A549 (cell line): ENCODE data around the gene SNCAIP. TPM values are rescaled to one million over a fixed set of nuclear protein-coding genes. Genes with fewer than 3 reads are reported as not detected.

Experiments used
- ATAC-seq, 2 experiments: fragments of 200-7000 bp in 1 of 2; fragments of >200 bp in 1 of 2; cut with Nextera tagmentation in 1 of 2; cut with Tn5 transposase in 1 of 2; 3 replicates each; pipeline versions ENCODE4 v1.8.0 to v1.9.1; 2018 to 2020; ENCODE audit warnings: mild to moderate bottlenecking in 1 of 2, moderate library complexity in 1 of 2
- CTCF ChIA-PET: fragments of 300-600 bp; sonication (Branson Sonifier 250); formaldehyde crosslinking; extraction: SDS; loops from one replicate; lab custom pipeline; 2021; ENCODE audit warnings: antibody characterized with exemption, inconsistent platforms; lab: Yijun Ruan, JAX
- POLR2A ChIA-PET: fragments of 350-600 bp; formaldehyde crosslinking; extraction: SDS; loops from one replicate; lab custom pipeline; 2021; ENCODE audit warnings: antibody characterized with exemption, inconsistent platforms; lab: Yijun Ruan, JAX
- DNase-seq, 2 experiments: peaks; one replicate each; pipeline versions ENCODE4 v3.0.0 to v3.0.0-alpha.2; 2011 to 2016; ENCODE audit warnings: low read depth in 1 of 2, low spot score in 1 of 2
- FAIRE-seq: peaks from 2 replicates; lab custom pipeline; 2011; peaks lifted over from hg19 to GRCh38; lab: Jason Lieb, UNC
- H3K27ac ChIP-seq, 2 experiments: fragments of >200 bp; sonication (Bioruptor Twin); formaldehyde crosslinking; 3 replicates each; pipeline ENCODE4 v1.5.1; 2016 to 2017
- H3K4me1 ChIP-seq: fragments of >200 bp; sonication (Bioruptor Twin); formaldehyde crosslinking; 3 replicates; pipeline ENCODE4 v1.6.1; 2016
- H3K4me2 ChIP-seq: fragments of >200 bp; sonication (Bioruptor Twin); formaldehyde crosslinking; 3 replicates; pipeline ENCODE4 v1.6.1; 2016
- H3K4me3 ChIP-seq: fragments of >200 bp; sonication (Bioruptor Twin); formaldehyde crosslinking; 3 replicates; pipeline ENCODE4 v1.5.1; 2016
- H3K9me3 ChIP-seq: fragments of >200 bp; sonication (Bioruptor Twin); formaldehyde crosslinking; 3 replicates; pipeline ENCODE4 v1.6.1; 2016
- CBX2 ChIP-seq: fragments of 200-600 bp; sonication (generic); IDR thresholded peaks from 2 replicates; pipeline ENCODE4 v1.6.1; 2016; ENCODE audit warnings: low read depth, mild to moderate bottlenecking, borderline replicate concordance
- CHD4 ChIP-seq: fragments of 200-600 bp; sonication (generic); IDR thresholded peaks from 2 replicates; pipeline ENCODE4 v1.6.1; 2016; ENCODE audit warnings: antibody characterized with exemption, mild to moderate bottlenecking, borderline replicate concordance
- E2F6 ChIP-seq: IDR thresholded peaks from 2 replicates; pipeline ENCODE4 v1.6.1; 2012; ENCODE audit warnings: low read depth, borderline replicate concordance
- EHMT2 ChIP-seq: fragments of 200-600 bp; sonication (generic); IDR thresholded peaks from 2 replicates; pipeline ENCODE4 v1.6.1; 2016; ENCODE audit warnings: antibody characterized with exemption, low read depth, mild to moderate bottlenecking, moderate library complexity
- ELK1 ChIP-seq: fragments of 150-350 bp; IDR thresholded peaks from 2 replicates; pipeline ENCODE4 v1.6.1; 2014; ENCODE audit warnings: low read depth, mild to moderate bottlenecking, low read length
- ESRRA ChIP-seq: fragments of 150-350 bp; IDR thresholded peaks from 2 replicates; pipeline ENCODE4 v1.6.1; 2014; ENCODE audit warnings: mild to moderate bottlenecking, low read length, borderline replicate concordance
- FOSB ChIP-seq: fragments of 250-450 bp; sonication (Bioruptor Pico); IDR thresholded peaks from 2 replicates; pipeline ENCODE4 v1.5.0; 2020; ENCODE audit warnings: mild to moderate bottlenecking, moderate library complexity
- GATA3 ChIP-seq: IDR thresholded peaks from 2 replicates; pipeline ENCODE4 v1.6.1; 2012; ENCODE audit warnings: borderline replicate concordance
- HDAC2 ChIP-seq: fragments of 200-600 bp; sonication (generic); IDR thresholded peaks from 2 replicates; pipeline ENCODE4 v1.6.1; 2016
- HES2 ChIP-seq: fragments of >200 bp; sonication (Bioruptor Twin); formaldehyde crosslinking; IDR thresholded peaks from 2 replicates; pipeline ENCODE4 v1.6.1; 2016
- HEYL ChIP-seq: fragments of 250-450 bp; sonication (Bioruptor Pico); IDR thresholded peaks from 2 replicates; pipeline ENCODE4 v1.8.0; 2021; ENCODE audit warnings: mild to moderate bottlenecking, moderate library complexity
- HMGXB4 ChIP-seq: fragments of 250-450 bp; sonication (Bioruptor Pico); IDR thresholded peaks from 2 replicates; pipeline ENCODE4 v1.5.0; 2021; ENCODE audit warnings: mild to moderate bottlenecking, moderate library complexity, borderline replicate concordance
- HOXB13 ChIP-seq: fragments of 250-450 bp; sonication (Bioruptor Pico); IDR thresholded peaks from 2 replicates; pipeline ENCODE4 v1.5.0; 2020; ENCODE audit warnings: low read depth, mild to moderate bottlenecking, moderate library complexity
- HOXB5 ChIP-seq: fragments of 250-450 bp; sonication (Bioruptor Pico); IDR thresholded peaks from 2 replicates; pipeline ENCODE4 v1.5.0; 2020; ENCODE audit warnings: mild to moderate bottlenecking, moderate library complexity
- MAFK ChIP-seq: fragments of 450-650 bp; IDR thresholded peaks from 2 replicates; pipeline ENCODE4 v1.6.1; 2014; ENCODE audit not compliant: partially characterized antibody
- MAX ChIP-seq: IDR thresholded peaks from 2 replicates; pipeline ENCODE4 v1.6.1; 2012
- NFE2L2 ChIP-seq: fragments of 150-350 bp; conservative IDR thresholded peaks from 2 replicates; pipeline ENCODE4 v1.6.1; 2014; ENCODE audit warnings: low read length
- NR3C1 ChIP-seq: fragments of >200 bp; sonication (Bioruptor Twin); formaldehyde crosslinking; IDR thresholded peaks from 3 replicates; pipeline ENCODE4 v1.6.1; 2017
- PBX3 ChIP-seq: IDR thresholded peaks from 2 replicates; pipeline ENCODE4 v1.6.1; 2012
- PHF8 ChIP-seq: fragments of 200-600 bp; sonication (generic); IDR thresholded peaks from 2 replicates; pipeline ENCODE4 v1.6.1; 2016; ENCODE audit warnings: low read depth, mild to moderate bottlenecking, antibody characterized with exemption, moderate library complexity, borderline replicate concordance
- POLR2A ChIP-seq: IDR thresholded peaks from 2 replicates; pipeline ENCODE4 v1.6.1; 2012; ENCODE audit warnings: mild to moderate bottlenecking, low read length
- POLR2AphosphoS2 ChIP-seq: conservative IDR thresholded peaks from 2 replicates; pipeline ENCODE4 v1.6.1; 2012; ENCODE audit warnings: low read length, improper control_type of control experiment, inconsistent platforms
- RFX5 ChIP-seq: fragments of 450-650 bp; IDR thresholded peaks from 2 replicates; pipeline ENCODE4 v1.7.1; 2014; ENCODE audit warnings: antibody characterized with exemption, mild to moderate bottlenecking, moderate library complexity
- RNF2 ChIP-seq: fragments of 200-600 bp; sonication (generic); IDR thresholded peaks from 2 replicates; pipeline ENCODE4 v1.6.1; 2016; ENCODE audit warnings: low read depth, mild to moderate bottlenecking, antibody characterized with exemption, moderate library complexity, borderline replicate concordance
- SMC3 ChIP-seq: fragments of >200 bp; sonication (Bioruptor Twin); formaldehyde crosslinking; IDR thresholded peaks from 3 replicates; pipeline ENCODE4 v1.6.1; 2018; ENCODE audit warnings: inconsistent platforms
- TFCP2L1 ChIP-seq: fragments of 250-450 bp; sonication (Bioruptor Pico); IDR thresholded peaks from 2 replicates; pipeline ENCODE4 v1.5.0; 2021; ENCODE audit warnings: mild to moderate bottlenecking
- TP53 ChIP-seq: fragments of 250-450 bp; sonication (Bioruptor Pico); IDR thresholded peaks from 2 replicates; pipeline ENCODE4 v1.5.0; 2021; ENCODE audit warnings: mild to moderate bottlenecking, moderate library complexity
- ZFP36 ChIP-seq: fragments of 450-650 bp; IDR thresholded peaks from 2 replicates; pipeline ENCODE4 v1.6.1; 2014; ENCODE audit warnings: borderline replicate concordance; ENCODE audit not compliant: partially characterized antibody
- ZSCAN20 ChIP-seq: fragments of 250-450 bp; sonication (Bioruptor Pico); IDR thresholded peaks from 2 replicates; pipeline ENCODE4 v1.8.0; 2022; ENCODE audit warnings: mild to moderate bottlenecking, moderate library complexity
- WGBS: methylation state at CpG from one replicate; pipeline ENCODE4 v1.1.6; 2017; ENCODE audit errors: missing lambda C conversion rate; 5-methylcytosine and 5-hydroxymethylcytosine counted together
- polyA plus RNA-seq, 4 experiments: library from polyadenylated mRNA; depleted of rRNA in 3 of 4; stranded (reverse); fragments of >200 nt; fragmentation: RNase III in 1 of 4; extraction: RNeasy Plus Mini Kit Qiagen cat#74134 plus additional on column Dnase treatment in 1 of 4; gene quantifications; 2 replicates in 3 of 4; 3 replicates in 1 of 4; pipeline ENCODE4 v1.2.3, GENCODE V29; 2011 to 2017

Gene SNCAIP
- polyA plus RNA-seq, 2 of the 4 experiments (the other 2 are of a cell fraction) = 0.03 to 0.04 TPM

GRCh38 chr5:122287101-122287500 is 24.9 kb upstream of the SNCAIP start:
- Histone ChIP-seq H3K27ac (no peak overlapping the region), H3K4me1 (no peaks in the 10 kb centered on the region), H3K4me3 (no peak overlapping the region), H3K4me2 (no peak overlapping the region), H3K9me3 (no peaks in the 10 kb centered on the region)
- ATAC-seq (no peak), DNase-seq (no peak), FAIRE-seq (no peak)
- POLR2A ChIA-PET = no interaction called here
- 11% methylated on average over 3 of the region's 3 CpGs for WGBS
- CTCF ChIA-PET = interaction anchor here (1.4 kb wide), 1 partner anchor 91 kb away, joined by 4 read pairs; no protein-coding TSS in a partner anchor
- TF ChIP-seq CBX2 (no peak), PBX3 (no peak), HOXB13 (CRISPR knock-in tag) (no peak), SMC3 (no peak), EHMT2 (no peak), HOXB5 (CRISPR knock-in tag) (no peak), HMGXB4 (CRISPR knock-in tag) (no peak), GATA3 (no peak), ZFP36 (no peak), FOSB (CRISPR knock-in tag) (no peak), HES2 (no peak), RFX5 (no peak), PHF8 (no peak), E2F6 (no peak), ZSCAN20 (CRISPR knock-in tag) (no peak), ESRRA (no peak), ELK1 (no peak), POLR2AphosphoS2 (no peak), NFE2L2 (no peak), MAFK (no peak)

GRCh38 chr5:122291000-122291901 is 20.8 kb upstream of the SNCAIP start:
- ChIA-PET POLR2A (no interaction called here), CTCF (no interaction called here)
- no peaks in the 10 kb centered on the region for H3K9me3 ChIP-seq
- no peak overlapping the region for H3K27ac ChIP-seq
- TF ChIP-seq CBX2 (no peak), TFCP2L1 (CRISPR knock-in tag) (no peak), CHD4 (no peak), POLR2AphosphoS2 (no peak), TP53 (CRISPR knock-in tag) (no peak), RNF2 (no peak), NR3C1 (no peak), HEYL (CRISPR knock-in tag) (no peak), E2F6 (no peak), SMC3 (no peak), MAX (no peak), HDAC2 (no peak), POLR2A (no peak), NFE2L2 (no peak)
- TF ChIP-seq, all 56 proteins: peak for 0
- no peak overlapping the region for H3K4me3 ChIP-seq
- DNase-seq (no peak), ATAC-seq (no peak), FAIRE-seq (no peak)
- H3K4me2 ChIP-seq = no peak overlapping the region
- H3K4me1 ChIP-seq = no peaks in the 10 kb centered on the region
- WGBS = 25% methylated on average over 6 of the region's 7 CpGs
